HG02759 (cell line): ENCODE data around the gene FAM117A.
A peak's percentile ranks its signal among the peaks of the same experiment; 100 is the strongest.

Experiments
- ATAC-seq: cut with Tn5 transposase; IDR thresholded peaks from one replicate; pipeline ENCODE4 v1.9.1; 2021; ENCODE audit warnings: mild to moderate bottlenecking, moderate library complexity; ENCODE audit not compliant: unreplicated experiment

FAM117A gene

GRCh38 chr17:49715216-49715615 is 48.7 kb downstream of the FAM117A start:
- no peak for ATAC-seq

DNA sequence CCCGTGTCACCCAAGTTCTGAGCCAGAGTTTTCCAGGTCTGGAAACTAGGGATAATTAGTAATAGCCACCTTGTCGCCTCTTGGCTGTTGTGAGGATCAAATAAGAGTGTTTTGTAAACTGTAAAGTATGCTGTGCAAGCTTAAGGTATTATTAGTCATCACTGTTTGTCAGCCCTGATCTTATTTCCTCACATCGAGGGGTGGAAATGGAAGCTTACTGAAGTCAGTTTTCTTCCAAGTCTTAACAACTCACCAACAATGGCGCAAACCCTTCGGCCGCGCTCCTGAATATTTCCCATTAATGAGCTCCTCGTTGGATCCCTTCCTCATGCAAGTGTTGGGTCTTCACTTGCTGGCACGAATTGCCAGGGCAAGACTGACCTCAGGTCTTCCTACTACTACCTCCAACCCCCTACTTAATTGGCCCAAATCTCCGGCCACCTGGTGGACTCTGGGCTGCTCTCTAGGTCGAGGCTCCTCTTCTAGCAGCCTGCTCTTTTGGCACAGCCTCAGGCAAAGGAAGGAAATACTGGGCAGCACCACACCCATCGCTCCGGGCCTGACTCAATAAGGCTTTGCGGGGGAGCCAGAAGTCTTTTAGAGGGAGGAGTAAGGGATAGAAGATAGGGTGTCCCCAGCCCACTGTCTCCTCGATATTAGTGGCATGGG is 55.3 kb downstream of the FAM117A start:
- ATAC-seq, result no peak

DNA sequence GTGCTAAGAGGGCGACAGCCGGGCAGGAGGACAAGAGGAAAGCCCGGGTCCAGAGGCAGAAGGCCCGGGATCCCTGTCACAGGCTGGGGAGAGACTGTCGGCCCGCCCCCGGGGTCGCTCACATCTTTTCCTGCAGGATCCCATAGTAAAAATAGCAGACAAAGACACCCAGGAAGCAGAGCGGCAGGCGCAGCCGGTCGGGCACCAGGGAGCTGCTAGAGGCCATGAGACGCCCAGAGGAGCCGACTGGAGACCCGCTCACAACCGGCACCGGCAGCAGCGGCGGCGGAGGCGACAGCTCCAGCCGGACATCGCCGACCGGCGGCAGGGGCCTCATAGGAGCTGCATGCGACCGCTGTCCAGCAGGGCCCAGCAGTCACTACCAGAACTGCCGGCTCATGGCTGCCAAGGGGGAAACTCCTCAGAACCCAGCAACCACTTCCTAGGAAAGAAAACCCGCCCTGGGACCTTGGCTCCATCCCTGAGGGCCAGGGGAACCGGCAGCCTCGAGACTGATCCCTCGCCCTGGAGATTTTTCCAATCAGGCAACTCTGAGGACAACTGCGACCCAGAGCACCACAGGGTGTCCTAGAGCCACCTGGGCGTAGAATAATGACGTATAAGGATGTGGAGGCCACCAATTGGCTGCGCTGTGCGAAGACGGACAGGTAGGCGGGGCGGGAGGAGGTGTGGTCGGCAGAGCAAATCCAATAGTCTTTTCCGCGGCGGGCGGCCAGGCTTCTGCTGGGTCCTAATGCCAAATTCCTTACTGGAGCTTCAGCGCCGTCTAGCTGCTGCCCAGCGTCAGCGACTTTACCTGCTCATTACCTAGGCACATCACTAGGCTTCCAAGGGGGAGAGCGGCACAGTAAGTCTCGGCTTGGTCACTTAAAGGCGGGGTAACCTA is 56.1 kb downstream of the FAM117A start, which contains the start of gene SLC35B1:
Gene SLC35B1 (minus strand): TSS at position 357 of the 907 bp plus-strand sequence. CDS start 131 bp downstream, at position 226.
- ATAC-seq, result peak; percentile 94

GRCh38 chr17:49707246-49707607 is 56.7 kb downstream of the FAM117A start:
- no peak for ATAC-seq

DNA sequence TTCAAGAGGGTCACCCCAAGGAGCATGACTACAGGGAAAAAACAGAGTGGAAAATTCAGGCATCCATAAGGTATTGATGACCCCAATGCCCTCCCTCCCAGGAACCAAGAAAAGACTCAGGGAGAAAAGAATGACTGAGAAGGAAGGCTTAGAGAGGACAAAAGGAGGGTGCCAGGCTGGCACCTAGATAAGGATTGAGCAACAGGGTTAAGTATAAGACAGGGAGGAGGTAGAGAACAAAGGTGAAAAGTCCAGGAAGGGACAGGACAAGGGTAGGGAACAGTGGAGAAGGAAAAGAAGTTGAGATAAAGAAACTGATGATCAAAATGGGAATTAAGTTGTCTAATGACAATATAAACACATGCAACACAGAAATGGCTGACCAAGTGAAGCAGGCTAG is 58.7 kb downstream of the FAM117A start:
- ATAC-seq, result no peak

GRCh38 chr17:49703557-49704277 is 60.2 kb downstream of the FAM117A start:
- ATAC-seq, result no peak

DNA sequence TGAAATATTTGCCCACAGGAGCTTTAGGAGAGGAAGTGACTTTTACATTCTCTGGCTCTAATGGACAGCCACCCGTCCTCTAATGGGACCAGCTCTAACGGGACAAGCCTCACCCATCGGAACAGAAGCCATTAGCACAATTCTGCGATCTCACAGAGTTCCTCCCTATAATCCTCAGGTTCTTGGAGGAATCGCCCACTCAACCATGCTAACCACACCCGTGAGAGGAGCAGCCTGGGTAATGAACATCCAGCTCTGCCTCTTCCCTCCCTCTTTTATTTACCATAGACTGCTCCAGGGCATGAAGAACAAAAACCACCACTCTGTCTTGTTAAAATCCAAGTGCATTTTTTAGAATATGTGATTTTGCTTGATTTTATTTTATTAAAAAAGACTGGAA is 63.0 kb downstream of the FAM117A start:
- ATAC-seq, result no peak

- ATAC-seq, result no peak
Measured at GRCh38 chr17:49699966-49700575, 63.9 kb downstream of the FAM117A start.

GRCh38 chr17:49698005-49698404 is 65.9 kb downstream of the FAM117A start:
- no peak for ATAC-seq

- peak; percentile 82 for ATAC-seq
Measured at GRCh38 chr17:49696233-49696761, 67.6 kb downstream of the FAM117A start.

DNA sequence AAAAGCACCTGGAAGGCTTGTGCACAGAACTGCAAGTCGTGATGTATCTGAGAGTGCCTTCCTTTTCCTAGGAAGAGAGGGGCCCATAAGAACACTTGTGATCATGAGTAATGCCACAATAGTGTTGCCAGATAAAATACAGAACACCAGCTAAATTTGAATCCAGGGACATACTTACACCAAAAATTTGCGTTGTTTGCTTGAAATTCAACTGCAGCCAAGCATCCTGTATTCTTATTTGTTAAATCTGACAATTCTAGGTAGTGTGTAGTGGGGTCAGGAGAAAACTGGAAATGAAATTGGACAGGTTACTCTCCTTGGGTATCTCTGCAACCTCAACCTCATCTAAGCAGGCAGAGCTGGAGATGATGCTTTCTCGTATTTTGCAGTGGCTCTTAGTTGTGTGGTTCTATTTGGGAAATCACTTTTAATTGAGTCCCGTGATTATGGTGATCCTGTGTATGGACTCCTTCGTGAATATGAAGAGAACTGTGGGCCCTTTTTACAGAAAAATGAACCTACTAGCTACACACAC is 68.2 kb downstream of the FAM117A start:
- no peak for ATAC-seq

DNA sequence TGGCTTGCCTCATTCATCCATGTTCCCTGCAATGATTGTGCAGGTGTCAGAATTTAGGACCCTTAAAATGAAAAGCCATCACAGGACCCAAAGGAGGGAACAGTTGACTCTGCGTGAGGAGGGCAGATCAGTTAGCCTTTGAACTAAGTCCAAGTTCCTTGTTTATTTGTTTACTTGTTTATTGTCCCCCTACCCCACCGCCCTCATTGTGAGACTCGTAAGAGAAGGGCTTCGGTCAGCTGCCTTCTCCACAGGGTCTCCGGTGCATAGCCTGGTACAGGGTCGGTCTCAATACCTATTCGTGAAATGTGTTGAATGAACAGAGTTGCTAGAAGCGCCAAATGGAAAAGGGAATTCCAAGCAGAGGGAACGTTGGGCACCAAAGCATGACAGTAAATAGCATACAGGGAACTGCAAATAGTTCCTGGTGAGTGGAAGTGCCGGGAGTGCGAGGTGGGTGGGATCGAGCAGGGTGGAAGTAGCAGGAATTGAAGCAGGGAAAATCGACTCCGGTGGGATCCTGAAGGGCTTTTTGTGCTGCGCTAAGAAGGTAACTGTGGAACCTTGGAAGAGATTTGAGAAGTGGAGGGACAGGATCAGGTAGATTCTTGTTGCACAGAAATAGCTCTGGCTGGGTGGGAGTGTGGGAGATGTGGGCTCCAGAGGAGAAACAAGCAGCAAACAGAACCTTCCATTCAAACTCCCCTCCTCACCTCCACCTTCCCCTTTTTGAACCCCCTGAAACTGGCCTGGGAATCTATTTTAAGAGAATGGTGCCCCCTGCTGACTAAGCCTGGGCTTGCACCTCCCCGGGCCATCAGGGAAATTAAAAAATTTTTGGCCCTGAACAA is 68.9 kb downstream of the FAM117A start:
- no peak for ATAC-seq

GRCh38 chr17:49692751-49693150 is 71.2 kb downstream of the FAM117A start:
- ATAC-seq, result no peak

DNA sequence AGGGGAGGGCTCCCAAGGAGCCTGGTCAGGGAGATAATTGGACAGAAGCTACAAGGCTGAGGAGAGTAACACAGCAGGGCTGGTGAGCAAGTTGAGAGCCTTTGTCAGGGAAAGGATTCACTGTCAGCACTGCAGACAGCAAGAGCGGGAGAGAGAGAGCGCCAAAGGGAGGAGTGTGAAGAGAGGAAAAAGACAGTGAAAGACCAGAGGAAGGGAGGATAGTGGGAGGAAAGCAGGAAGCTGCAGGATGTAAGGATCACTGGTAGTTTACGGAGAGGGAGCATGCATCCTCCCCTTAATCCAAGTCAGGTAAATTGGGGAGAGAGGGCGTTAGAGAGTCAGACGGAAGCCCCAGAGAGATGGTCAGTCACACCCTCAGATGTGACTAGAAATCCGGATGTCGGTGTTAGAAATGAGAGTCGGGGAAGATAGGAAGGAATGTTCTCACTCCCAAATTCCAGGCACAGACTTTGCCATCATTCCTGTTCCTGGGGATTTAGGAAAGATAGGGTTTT is 72.2 kb downstream of the FAM117A start:
- no peak for ATAC-seq

DNA sequence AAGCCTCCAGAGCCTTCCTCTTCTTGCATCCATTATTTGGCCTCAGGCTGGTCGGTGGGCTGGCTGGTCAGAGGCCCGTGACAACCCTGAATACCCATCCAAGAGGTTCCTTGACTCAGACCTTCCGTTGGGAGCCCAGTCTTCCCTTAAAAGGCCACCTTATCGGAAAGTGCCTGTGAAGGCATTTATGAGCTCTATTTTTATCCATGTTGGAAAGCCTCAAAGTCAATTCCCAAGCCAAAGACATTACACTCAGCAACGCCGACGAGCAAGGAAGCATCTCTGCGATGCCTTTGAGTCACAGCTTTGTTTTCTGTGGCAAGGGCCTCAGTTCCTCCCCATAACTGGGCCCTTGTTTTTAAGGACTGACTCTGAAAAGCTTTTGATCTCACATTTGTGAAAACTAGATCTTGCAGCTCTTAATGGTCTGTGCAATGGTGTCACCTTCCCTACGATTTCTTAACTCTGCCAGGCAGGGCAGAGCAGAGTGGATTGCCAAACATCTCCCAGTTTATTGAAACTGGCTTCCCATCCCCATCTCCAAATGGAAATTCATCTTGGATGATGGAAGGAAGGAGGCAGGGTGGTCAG is 72.8 kb downstream of the FAM117A start:
- ATAC-seq, result no peak

DNA sequence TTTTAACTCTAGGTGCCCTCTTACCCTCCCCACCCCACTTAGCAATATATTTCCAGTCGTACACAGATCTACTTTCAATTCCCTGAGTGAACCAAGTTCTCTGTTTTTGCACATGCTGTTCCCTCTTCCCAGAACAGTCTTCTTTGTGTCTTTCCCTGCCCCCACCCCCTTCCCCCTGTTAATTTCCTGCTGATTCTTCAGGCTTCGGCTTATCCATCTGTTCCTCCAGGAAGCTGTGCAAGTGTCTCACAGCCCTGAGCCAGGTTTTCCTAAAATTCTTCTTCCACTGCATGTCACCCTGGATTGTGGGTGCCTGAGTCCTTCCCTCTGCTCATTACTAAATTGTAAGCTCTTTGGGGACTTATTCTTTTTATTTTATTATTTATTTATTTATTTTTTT is 73.7 kb downstream of the FAM117A start:
- ATAC-seq, result no peak

GRCh38 chr17:49688848-49689247 is 75.1 kb downstream of the FAM117A start:
- ATAC-seq, result no peak

- ATAC-seq, result no peak
Measured at GRCh38 chr17:49687878-49688491, 75.9 kb downstream of the FAM117A start.
